ENCODE results near the gene CLSTN2.

CLSTN2 gene

DNA sequence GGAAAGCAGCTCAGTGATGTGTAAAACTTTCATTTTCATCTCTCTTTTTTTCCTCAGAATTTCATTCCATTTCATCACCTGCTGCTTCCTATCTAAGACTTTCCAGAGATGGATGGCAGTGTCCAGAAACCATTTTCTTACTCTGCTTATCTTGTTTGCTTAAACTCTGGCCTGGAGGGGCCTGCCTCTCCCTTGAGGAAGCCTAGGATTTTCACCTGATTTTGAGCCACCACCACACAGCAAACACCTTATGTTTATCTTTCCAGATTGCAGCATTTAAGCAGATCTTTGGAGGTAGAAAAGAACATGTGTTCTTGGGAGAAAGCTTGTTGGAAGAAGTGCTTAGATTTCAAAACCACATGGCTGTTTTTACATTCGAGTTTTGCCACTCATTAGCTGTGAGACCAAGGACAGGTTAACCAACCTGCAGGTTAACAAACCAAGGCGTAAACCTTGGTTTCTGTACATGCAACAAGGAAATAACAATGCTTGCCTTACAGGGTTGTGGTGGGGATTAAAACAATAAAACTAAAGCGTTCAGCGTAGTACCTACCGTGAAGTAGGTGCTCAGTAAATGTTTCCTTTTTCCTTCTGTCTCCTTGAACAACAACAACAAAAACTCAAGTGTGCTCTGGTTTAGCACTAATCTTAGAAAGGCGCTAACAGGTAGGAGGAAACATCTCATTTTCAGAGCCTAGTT lies 120.3 kb downstream of the CLSTN2 start:
- no peak for DNase-seq

- no peak for DNase-seq
These were observed 121.1 kb downstream of the CLSTN2 start for GRCh38 chr3:140056047-140056446.

GRCh38 chr3:140061211-140061610 lies 126.2 kb downstream of the CLSTN2 start:
- no peak for DNase-seq

DNA sequence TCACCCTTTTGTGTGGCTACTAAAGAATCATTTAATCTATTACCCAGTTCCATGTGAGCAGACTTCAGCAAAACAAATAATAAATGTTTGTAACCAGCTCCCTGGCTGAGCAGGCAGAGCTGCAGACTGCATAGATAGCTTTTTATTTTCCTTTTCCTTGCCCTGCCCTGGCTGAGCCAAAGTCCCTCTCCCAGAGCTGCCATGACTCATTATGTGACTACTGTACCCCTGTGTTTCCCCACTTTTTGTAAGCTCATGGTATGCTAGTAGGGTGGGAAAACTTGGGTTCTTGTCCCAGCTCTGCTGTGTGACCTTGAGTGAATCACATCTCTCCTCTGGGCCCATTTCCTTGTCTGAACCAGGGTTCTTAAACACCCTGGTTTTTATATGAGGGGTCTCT lies 127.5 kb downstream of the CLSTN2 start:
- DNase-seq: no peak

DNA sequence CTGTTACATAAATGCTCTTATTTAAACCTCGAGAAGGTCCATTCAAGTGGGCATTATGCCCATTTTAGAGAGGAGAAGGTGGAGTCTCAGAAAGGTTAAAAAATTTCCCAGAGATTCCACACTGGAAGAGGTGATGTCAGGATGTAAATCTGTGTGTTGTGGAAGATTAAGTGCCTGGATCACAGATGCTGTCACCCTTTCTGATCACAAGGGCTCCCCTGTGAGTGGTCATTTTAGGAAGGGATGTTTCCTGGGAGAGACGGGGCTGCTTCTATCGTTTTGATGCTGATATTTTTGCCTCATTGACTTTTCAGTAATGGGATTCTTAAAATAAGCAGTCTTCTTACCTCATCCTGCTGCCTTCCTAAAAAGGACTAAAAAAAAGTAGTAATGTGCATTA lies 132.5 kb downstream of the CLSTN2 start:
- no peak for DNase-seq

DNA sequence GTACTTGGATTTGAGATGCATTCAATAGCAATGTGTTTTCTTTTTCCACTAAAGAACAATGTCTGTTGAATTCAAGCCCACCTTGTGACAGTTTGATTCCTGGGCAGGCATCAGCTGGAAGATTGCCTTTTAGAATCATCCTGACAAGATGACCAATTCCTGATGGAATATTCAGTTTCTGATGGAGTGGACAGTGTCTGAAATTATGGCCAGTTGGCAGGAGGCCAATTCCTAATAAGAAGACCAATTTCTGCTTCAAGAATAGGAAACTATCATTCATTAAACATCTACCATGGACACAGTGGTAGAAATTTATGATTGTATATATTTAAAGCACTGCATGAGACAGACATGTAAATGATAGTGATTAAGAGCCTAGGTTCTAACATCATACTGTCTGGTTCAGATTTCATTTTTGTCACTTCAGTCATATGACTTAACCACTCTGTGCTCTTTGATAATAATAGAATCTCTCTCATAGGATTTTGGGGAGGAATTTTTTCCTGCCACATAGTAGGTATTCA lies 133.6 kb downstream of the CLSTN2 start:
- peak; percentile 34 for DNase-seq

- no peak for DNase-seq
These were observed 138.5 kb downstream of the CLSTN2 start for GRCh38 chr3:140073278-140074045.

- no peak for DNase-seq
These were observed 141.6 kb downstream of the CLSTN2 start for GRCh38 chr3:140076552-140076951.

- DNase-seq: no peak
These were observed 142.4 kb downstream of the CLSTN2 start for GRCh38 chr3:140077406-140077805.

GRCh38 chr3:140078343-140078742 lies 143.4 kb downstream of the CLSTN2 start:
- peak; percentile 12 for DNase-seq

- no peak for DNase-seq
These were observed 144.0 kb downstream of the CLSTN2 start for GRCh38 chr3:140078940-140079339.

- peak; percentile 20 for DNase-seq
These were observed 146.9 kb downstream of the CLSTN2 start for GRCh38 chr3:140081887-140082286.

GRCh38 chr3:140085001-140085400 lies 150.0 kb downstream of the CLSTN2 start:
- peak; percentile 13 for DNase-seq

DNA sequence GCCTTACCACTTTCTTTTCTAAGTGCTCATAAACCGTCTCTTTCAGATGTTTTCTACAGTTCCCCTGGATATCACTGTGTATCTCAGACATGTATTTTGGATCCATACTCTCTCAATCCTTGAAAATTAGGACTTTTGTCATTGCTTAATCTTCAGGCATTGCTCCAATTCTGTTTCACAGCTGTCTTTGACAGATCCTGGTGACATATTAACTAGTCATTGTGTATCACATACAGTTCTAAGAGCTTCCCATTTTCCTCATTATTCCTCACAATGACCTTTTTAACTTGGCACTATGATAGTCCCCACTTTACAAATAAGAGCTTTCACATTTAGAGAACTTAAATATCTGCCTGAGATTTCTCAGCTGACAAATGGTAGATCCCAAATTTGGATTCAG lies 151.7 kb downstream of the CLSTN2 start:
- no peak for DNase-seq

DNA sequence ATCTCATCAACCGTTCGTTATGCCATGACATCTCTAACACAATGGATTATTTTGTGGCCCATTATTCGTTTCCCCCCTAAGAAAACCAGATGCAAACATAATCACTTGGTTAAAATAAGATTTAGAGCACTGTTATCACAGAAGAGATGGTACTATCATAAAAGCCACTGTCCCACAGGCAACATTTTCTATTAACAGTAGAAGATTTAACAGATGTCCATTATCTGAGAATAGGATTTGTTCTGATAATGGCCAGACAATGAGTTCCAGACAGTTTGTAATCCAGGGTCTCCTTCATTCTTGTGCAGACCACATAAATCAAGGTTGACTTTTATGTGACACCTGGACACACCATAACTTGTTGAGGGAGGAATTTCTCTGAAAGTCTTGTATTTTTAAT lies 153.1 kb downstream of the CLSTN2 start:
- DNase-seq: no peak

DNA sequence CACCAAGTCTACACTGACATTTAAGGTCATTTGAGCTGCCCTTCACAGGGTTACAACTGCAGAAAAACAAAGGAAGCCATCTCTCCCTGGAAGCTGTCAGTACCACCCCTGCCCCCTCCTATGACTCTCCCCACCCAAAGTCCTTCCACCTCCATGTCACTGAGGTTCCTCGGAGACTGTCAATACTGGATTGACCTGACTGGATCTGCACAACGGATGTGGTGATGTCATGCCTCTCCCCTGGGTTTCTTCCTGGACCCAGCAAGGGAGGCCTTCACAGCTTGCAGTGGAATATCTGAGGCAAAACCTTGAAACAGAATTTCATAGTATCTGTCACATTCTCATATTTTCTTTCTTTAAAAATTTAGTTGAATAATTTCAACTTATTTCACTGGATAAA lies 153.5 kb downstream of the CLSTN2 start:
- no peak for DNase-seq

DNA sequence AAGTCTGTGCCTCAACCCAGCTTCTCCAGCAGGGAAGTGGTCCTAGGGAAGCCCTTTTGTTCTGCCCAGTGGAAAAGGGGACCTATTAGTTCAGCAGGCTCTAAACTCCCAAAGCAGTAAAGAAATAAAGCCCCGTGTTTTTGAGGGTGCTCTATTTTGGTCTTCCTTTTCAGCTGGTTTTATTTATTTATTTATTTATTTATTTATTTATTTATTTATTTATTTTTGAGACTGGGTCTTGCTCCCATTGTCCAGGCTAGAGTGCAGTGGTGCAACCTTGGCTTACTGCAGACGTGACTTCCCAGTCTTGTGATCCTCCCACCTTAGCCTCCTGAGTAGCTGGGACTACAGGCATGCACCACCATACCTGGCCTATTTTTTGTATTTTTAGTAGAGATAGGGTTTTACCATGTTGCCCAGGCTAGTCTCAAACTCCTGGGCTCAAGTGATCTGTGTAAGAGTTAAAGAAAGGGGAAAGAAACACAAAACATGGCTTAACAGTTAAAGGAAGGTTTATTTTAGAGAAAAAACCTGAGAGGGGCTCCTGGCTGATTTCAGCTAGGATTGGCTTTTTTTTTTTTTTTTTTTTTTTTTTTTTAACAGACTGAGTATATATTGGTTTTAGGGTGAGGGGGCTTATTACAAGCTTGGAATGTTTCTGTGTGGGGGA lies 154.6 kb downstream of the CLSTN2 start:
- no peak for DNase-seq

GRCh38 chr3:140091143-140091542 lies 156.2 kb downstream of the CLSTN2 start:
- DNase-seq: no peak

DNA sequence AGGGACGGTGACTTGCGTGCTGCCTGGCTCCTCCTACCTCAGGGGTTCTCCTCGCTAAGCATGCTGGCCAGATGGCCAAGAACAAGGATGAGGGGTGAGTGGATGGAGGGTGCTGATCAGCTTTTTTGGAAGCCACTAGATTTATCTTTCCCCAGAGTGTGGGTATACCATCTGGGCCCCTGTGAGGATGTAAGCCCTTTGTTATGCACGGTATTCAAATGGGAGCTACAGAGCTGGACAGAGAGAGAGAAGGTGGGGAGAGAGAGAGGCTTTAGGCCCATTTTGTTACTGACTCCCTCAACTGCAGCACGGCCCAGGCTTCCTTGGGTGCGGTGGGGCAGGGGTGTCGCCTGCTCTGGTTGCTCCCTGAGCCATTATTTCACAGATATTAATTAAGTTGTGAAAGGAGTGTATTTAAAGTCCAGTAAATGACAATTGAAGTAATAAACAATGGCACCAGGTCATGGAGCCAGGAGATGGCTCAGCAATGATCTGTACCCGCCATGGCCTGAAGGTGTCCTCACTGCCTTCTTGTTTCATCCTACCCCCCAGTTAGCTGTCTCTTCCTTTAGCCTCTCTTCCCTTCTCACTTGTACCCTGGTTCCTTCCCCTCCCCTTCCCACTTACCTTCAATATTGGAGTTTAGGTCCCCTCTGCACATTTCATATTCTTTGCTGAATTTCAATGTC lies 158.0 kb downstream of the CLSTN2 start:
- no peak for DNase-seq

DNA sequence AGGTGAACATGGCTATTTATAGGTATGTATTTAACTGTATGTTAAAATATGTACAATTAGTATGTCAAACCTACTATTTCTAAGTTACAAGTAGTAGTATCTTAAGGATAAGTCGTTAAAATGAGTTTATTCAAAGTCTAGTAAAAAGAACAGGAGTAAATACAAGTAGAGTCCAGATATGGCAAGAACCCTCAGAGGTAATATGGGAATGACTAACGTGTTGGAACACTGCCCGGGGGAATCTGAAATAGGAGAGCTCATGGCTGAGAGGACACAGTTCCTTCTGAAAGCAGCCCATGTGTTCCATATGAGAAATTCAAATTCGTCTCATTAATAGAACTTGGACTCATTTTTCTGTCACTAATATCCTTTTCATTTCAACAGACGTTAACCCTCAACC lies 158.8 kb downstream of the CLSTN2 start:
- peak; percentile 68 for DNase-seq

DNA sequence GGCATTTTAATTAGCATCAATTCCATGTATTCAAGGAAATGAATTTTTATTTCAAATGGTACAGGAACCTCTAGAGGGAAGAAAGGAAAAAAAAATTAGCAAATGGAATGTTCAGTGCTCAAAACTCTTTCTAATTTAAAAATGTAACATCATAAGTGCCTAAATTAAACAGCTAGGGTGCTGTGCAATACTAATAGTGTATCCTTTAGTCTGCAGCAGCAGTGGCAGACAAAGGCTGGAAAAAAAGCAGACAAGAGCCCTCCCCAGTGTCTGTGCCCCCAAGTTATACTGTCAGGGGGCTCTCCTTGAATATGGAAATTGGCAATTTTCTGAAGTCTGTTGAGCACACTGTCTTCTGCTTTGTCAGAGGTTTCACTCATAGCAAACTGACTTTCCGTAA lies 159.5 kb downstream of the CLSTN2 start:
- DNase-seq: no peak

- no peak for DNase-seq
These were observed 161.1 kb downstream of the CLSTN2 start for GRCh38 chr3:140096037-140096436.

All from COR-L47 (cell line).